ENCODE data around the gene OR12D3. TPM values are rescaled to one million over a fixed set of nuclear protein-coding genes. Genes with fewer than 3 reads are reported as not detected.

The OR12D3 gene
- total and polyA plus RNA-seq, 8 donors: not detected

- no peaks in the 10 kb centered on the region for H3K36me3 ChIP-seq
- H3K27ac ChIP-seq: no peak overlapping the region
- ATAC-seq (no peak), DNase-seq (no peak)
- no peak for TF ChIP-seq CTCF (IDR thresholded peaks at IDR 0.05)
- H3K4me1 ChIP-seq: no peaks in the 10 kb centered on the region
- H3K9me3 ChIP-seq: no peaks in the 10 kb centered on the region
- intact Hi-C loops (cut with DNase I): no loop called here
- no peak overlapping the region for H3K4me3 ChIP-seq
- no peaks in the 10 kb centered on the region for H3K27me3 ChIP-seq
These were observed 42.4 kb downstream of the OR12D3 start for GRCh38 chr6:29332676-29333075.

- Histone ChIP-seq H3K27me3 (no peaks in the 10 kb centered on the region), H3K4me3 (no peak overlapping the region), H3K9me3 (no peaks in the 10 kb centered on the region), H3K4me1 (no peaks in the 10 kb centered on the region), H3K36me3 (no peaks in the 10 kb centered on the region), H3K27ac (no peak overlapping the region)
- ATAC-seq (no peak), DNase-seq (no peak)
- intact Hi-C loops (cut with DNase I): no loop called here
- no peak for TF ChIP-seq CTCF (IDR thresholded peaks at IDR 0.05)
These were observed 49.3 kb downstream of the OR12D3 start for GRCh38 chr6:29325777-29326176.

Other genes with a start within 250 kb of the OR12D3 start
- gene OR2J2, start 204.4 kb downstream of the OR12D3 start, total RNA-seq: not detected
- gene OR2J2, start 204.4 kb downstream of the OR12D3 start, polyA plus RNA-seq (ENCODE audit: insufficient read length in 6 of 6): under 1 TPM in 1 of 6 donors, not detected in 5; 0.07 TPM
- gene OR14J1, start 73.6 kb downstream of the OR12D3 start, total RNA-seq: not detected
- under 1 TPM; 0.03 to 0.15 (median 0.10) TPM for gene OR14J1, start 73.6 kb downstream of the OR12D3 start, polyA plus RNA-seq (ENCODE audit: insufficient read length in 6 of 6)
- not detected for gene OR5V1, start 6.4 kb downstream of the OR12D3 start, total RNA-seq
- gene OR5V1, start 6.4 kb downstream of the OR12D3 start, polyA plus RNA-seq (ENCODE audit: insufficient read length in 6 of 6): not detected
- gene OR12D2, start 20.3 kb upstream of the OR12D3 start, total RNA-seq: not detected
- gene OR12D2, start 20.3 kb upstream of the OR12D3 start, polyA plus RNA-seq (ENCODE audit: insufficient read length in 6 of 6): not detected
- not detected for gene OR12D1, start 39.6 kb upstream of the OR12D3 start, total RNA-seq
- gene OR12D1, start 39.6 kb upstream of the OR12D3 start, polyA plus RNA-seq (ENCODE audit: insufficient read length in 6 of 6): not detected
- gene OR10C1, start 64.0 kb upstream of the OR12D3 start, total RNA-seq: not detected
- not detected for gene OR10C1, start 64.0 kb upstream of the OR12D3 start, polyA plus RNA-seq (ENCODE audit: insufficient read length in 6 of 6)
- gene OR11A1, start 81.8 kb upstream of the OR12D3 start, total RNA-seq: not detected
- gene OR11A1, start 81.8 kb upstream of the OR12D3 start, polyA plus RNA-seq (ENCODE audit: insufficient read length in 6 of 6): under 1 TPM in 1 of 6 donors, not detected in 5; 0.06 TPM
- gene OR2H1, start 81.9 kb upstream of the OR12D3 start, total RNA-seq: not detected
- gene OR2H1, start 81.9 kb upstream of the OR12D3 start, polyA plus RNA-seq (ENCODE audit: insufficient read length in 6 of 6): not detected
- not detected for gene MAS1L, start 112.7 kb upstream of the OR12D3 start, total RNA-seq
- not detected for gene MAS1L, start 112.7 kb upstream of the OR12D3 start, polyA plus RNA-seq (ENCODE audit: insufficient read length in 6 of 6)
- gene UBD, start 184.4 kb upstream of the OR12D3 start, total RNA-seq: 1 to 10 TPM; 2.6 to 2.7 TPM
- gene UBD, start 184.4 kb upstream of the OR12D3 start, polyA plus RNA-seq (ENCODE audit: insufficient read length in 6 of 6): 1 to 10 TPM in 3 of 6 donors, under 1 TPM in 3; 0.25 to 1.9 (median 0.82) TPM
- gene OR2H2, start 209.8 kb upstream of the OR12D3 start, total RNA-seq: not detected
- under 1 TPM; 0.10 to 0.30 (median 0.14) TPM for gene OR2H2, start 209.8 kb upstream of the OR12D3 start, polyA plus RNA-seq (ENCODE audit: insufficient read length in 6 of 6)

Measured in left lung (tissue), 10 donors.